Liver (tissue), 3 donors: Measurements from ENCODE around the gene COL6A3.

Experiments used
- ATF3 ChIP-seq: IDR thresholded peaks from 2 replicates; pipeline ENCODE4 v1.6.1; 2016; ENCODE audit warnings: antibody characterized with exemption
- CTCF ChIP-seq: fragments of 150-350 bp; IDR thresholded peaks from 2 replicates; pipeline ENCODE4 v1.5.1; 2017; ENCODE audit warnings: improper control_type of control experiment, low read depth, low read length; ENCODE audit not compliant: missing input control
- EGR1 ChIP-seq, 2 donors: IDR thresholded peaks; 2 replicates each; pipeline ENCODE4 v1.6.1; 2016 to 2018; ENCODE audit warnings: antibody characterized with exemption in 2 of 2, low read depth in 2 of 2
- FOXA1 ChIP-seq: IDR thresholded peaks from 2 replicates; pipeline ENCODE4 v1.6.1; 2016; ENCODE audit warnings: antibody characterized with exemption
- GABPA ChIP-seq, 2 donors: IDR thresholded peaks in 1 of 2; conservative IDR thresholded peaks in 1 of 2; 2 replicates each; pipeline ENCODE4 v1.6.1; 2016; ENCODE audit warnings: antibody characterized with exemption in 2 of 2, mild to moderate bottlenecking in 1 of 2, moderate library complexity in 1 of 2
- JUND ChIP-seq, 2 donors: IDR thresholded peaks; 2 replicates each; pipeline ENCODE4 v1.6.1; 2016; ENCODE audit warnings: antibody characterized with exemption in 2 of 2
- MAX ChIP-seq: IDR thresholded peaks from 2 replicates; pipeline ENCODE4 v1.6.1; 2016; ENCODE audit warnings: antibody characterized with exemption
- REST ChIP-seq: IDR thresholded peaks from 2 replicates; pipeline ENCODE4 v1.6.1; 2016; ENCODE audit warnings: antibody characterized with exemption, mild to moderate bottlenecking
- RXRA ChIP-seq, 2 donors: IDR thresholded peaks; 2 replicates each; pipeline ENCODE4 v1.6.1; 2017 to 2018; ENCODE audit warnings: antibody characterized with exemption in 2 of 2, mild to moderate bottlenecking in 1 of 2
- TAF1 ChIP-seq: conservative IDR thresholded peaks from 2 replicates; pipeline ENCODE4 v1.6.1; 2016; ENCODE audit warnings: antibody characterized with exemption, mild to moderate bottlenecking
- YY1 ChIP-seq: IDR thresholded peaks from 2 replicates; pipeline ENCODE4 v1.6.1; 2016; ENCODE audit warnings: antibody characterized with exemption, mild to moderate bottlenecking
- ZBTB33 ChIP-seq: IDR thresholded peaks from 2 replicates; pipeline ENCODE4 v1.6.1; 2016; ENCODE audit warnings: antibody characterized with exemption
- donor health status: healthy.
- donor health status: healthy.

- TF ChIP-seq CTCF (no peak), REST (no peak), FOXA1 (no peak), JUND (IDR thresholded peaks at IDR 0.05) (no peak), YY1 (no peak), EGR1 (IDR thresholded peaks at IDR 0.05; ENCODE audit: low read depth in 2 of 2) (no peak), RXRA (IDR thresholded peaks at IDR 0.05) (no peak), TAF1 (no peak), ATF3 (no peak), GABPA (IDR thresholded peaks at IDR 0.05 in 1 of 2, conservative IDR thresholded peaks at IDR 0.05 in 1 of 2) (no peak), MAX (no peak), ZBTB33 (no peak)
These were observed 34.3 kb downstream of the COL6A3 start for GRCh38 chr2:237379636-237380035.
